WTC11 (cell line): Measurements from ENCODE around the gene CSE1L. TPM values are rescaled to one million over a fixed set of nuclear protein-coding genes. Genes with fewer than 3 reads are reported as not detected.

ENCODE experiments used
- ATAC-seq: fragments of 200-7000 bp; cut with Tn5 transposase; 2 replicates; pipeline ENCODE4 v1.10.0; 2021; ENCODE audit warnings: mild to moderate bottlenecking, moderate library complexity
- CTCF ChIA-PET: fragments of 300-600 bp; sonication (Branson Sonifier 250); formaldehyde crosslinking; loops from one replicate; lab custom pipeline; 2021; ENCODE audit warnings: antibody characterized with exemption; lab: Charles Lee
- POLR2A ChIA-PET: fragments of 350-600 bp; sonication (Branson Sonifier 250); formaldehyde crosslinking; loops from one replicate; lab custom pipeline; 2021; ENCODE audit warnings: antibody characterized with exemption; lab: Charles Lee
- DNase-seq: peaks from one replicate; pipeline ENCODE4 v3.0.0; 2021; ENCODE audit warnings: low spot score
- H3K27ac Mint-ChIP-seq: 2 replicates; pipeline ENCODE4 v1.8.0; 2021; ENCODE audit warnings: mixed read lengths
- H3K27me3 Mint-ChIP-seq: 2 replicates; pipeline ENCODE4 v1.8.0; 2021; ENCODE audit warnings: low read depth, mild to moderate bottlenecking, moderate library complexity, mixed read lengths
- H3K36me3 Mint-ChIP-seq: 2 replicates; pipeline ENCODE4 v1.8.0; 2021; ENCODE audit warnings: mixed read lengths
- H3K4me1 Mint-ChIP-seq: 2 replicates; pipeline ENCODE4 v1.8.0; 2022; ENCODE audit warnings: mixed read lengths
- H3K4me3 Mint-ChIP-seq: 2 replicates; pipeline ENCODE4 v1.8.0; 2021; ENCODE audit warnings: mild to moderate bottlenecking, moderate library complexity, mixed read lengths
- H3K9me3 Mint-ChIP-seq: 2 replicates; pipeline ENCODE4 v1.8.0; 2021; ENCODE audit warnings: mixed read lengths
- CBFB ChIP-seq: sonication (generic); formaldehyde crosslinking; IDR thresholded peaks from 2 replicates; pipeline ENCODE4 v1.8.1; 2022; ENCODE audit warnings: mild to moderate bottlenecking, low read depth, missing genetic modification reagents
- CREB1 ChIP-seq: sonication (generic); formaldehyde crosslinking; IDR thresholded peaks from 2 replicates; pipeline ENCODE4 v1.8.0; 2023; ENCODE audit warnings: mild to moderate bottlenecking, missing genetic modification reagents
- ETV6 ChIP-seq: sonication (generic); formaldehyde crosslinking; IDR thresholded peaks from 2 replicates; pipeline ENCODE4 v1.8.1; 2022; ENCODE audit warnings: mild to moderate bottlenecking, missing genetic modification reagents
- GRHL2 ChIP-seq: fragments of 250-450 bp; sonication (Bioruptor Pico); IDR thresholded peaks from 2 replicates; pipeline ENCODE4 v1.8.0; 2022; ENCODE audit warnings: mild to moderate bottlenecking, moderate library complexity; ENCODE audit not compliant: insufficient replicate concordance, severe bottlenecking
- MLX ChIP-seq: sonication (generic); formaldehyde crosslinking; IDR thresholded peaks from 2 replicates; pipeline ENCODE4 v1.8.1; 2023; ENCODE audit warnings: mild to moderate bottlenecking, missing genetic modification reagents, moderate library complexity
- MYBL2 ChIP-seq: sonication (generic); formaldehyde crosslinking; IDR thresholded peaks from 2 replicates; pipeline ENCODE4 v1.8.1; 2023; ENCODE audit warnings: mild to moderate bottlenecking, moderate library complexity, missing genetic modification reagents
- NR2C2 ChIP-seq: sonication (generic); formaldehyde crosslinking; IDR thresholded peaks from 2 replicates; pipeline ENCODE4 v1.8.0; 2022; ENCODE audit warnings: mild to moderate bottlenecking, missing genetic modification reagents
- TP53 ChIP-seq: sonication (generic); formaldehyde crosslinking; IDR thresholded peaks from 2 replicates; pipeline ENCODE4 v1.8.1; 2023; ENCODE audit warnings: mild to moderate bottlenecking, missing genetic modification reagents
- ZBTB21 ChIP-seq: sonication (generic); formaldehyde crosslinking; IDR thresholded peaks from 2 replicates; pipeline ENCODE4 v1.8.1; 2023; ENCODE audit warnings: mild to moderate bottlenecking, missing genetic modification reagents, borderline replicate concordance
- total RNA-seq: library from RNA; stranded (reverse); gene quantifications from 3 replicates; pipeline ENCODE4 v1.2.3, GENCODE V29; 2021
- TF ChIP-seq, protein P1 (sequence below): sonication (generic); formaldehyde crosslinking; IDR thresholded peaks from 2 replicates; pipeline ENCODE4 v1.8.1; 2022; ENCODE audit warnings: mild to moderate bottlenecking, missing genetic modification reagents, moderate library complexity, borderline replicate concordance
- TF ChIP-seq, protein P2 (sequence below): sonication (generic); formaldehyde crosslinking; IDR thresholded peaks from 2 replicates; pipeline ENCODE4 v1.8.0; 2023; ENCODE audit warnings: mild to moderate bottlenecking, missing genetic modification reagents
- TF ChIP-seq, protein P3 (sequence below): fragments of 250-450 bp; sonication (Bioruptor Pico); IDR thresholded peaks from 2 replicates; pipeline ENCODE4 v1.8.0; 2021; ENCODE audit warnings: mild to moderate bottlenecking
- TF ChIP-seq, protein P4 (sequence below): sonication (generic); formaldehyde crosslinking; IDR thresholded peaks from 2 replicates; pipeline ENCODE4 v1.8.0; 2022; ENCODE audit warnings: mild to moderate bottlenecking, missing genetic modification reagents
- TF ChIP-seq, protein P5 (sequence below): sonication (generic); formaldehyde crosslinking; IDR thresholded peaks from 2 replicates; pipeline ENCODE4 v1.8.0; 2022; ENCODE audit warnings: mild to moderate bottlenecking, missing genetic modification reagents

The CSE1L gene
- total RNA-seq, 1 experiment from 2014 or later, result 192 TPM

DNA sequence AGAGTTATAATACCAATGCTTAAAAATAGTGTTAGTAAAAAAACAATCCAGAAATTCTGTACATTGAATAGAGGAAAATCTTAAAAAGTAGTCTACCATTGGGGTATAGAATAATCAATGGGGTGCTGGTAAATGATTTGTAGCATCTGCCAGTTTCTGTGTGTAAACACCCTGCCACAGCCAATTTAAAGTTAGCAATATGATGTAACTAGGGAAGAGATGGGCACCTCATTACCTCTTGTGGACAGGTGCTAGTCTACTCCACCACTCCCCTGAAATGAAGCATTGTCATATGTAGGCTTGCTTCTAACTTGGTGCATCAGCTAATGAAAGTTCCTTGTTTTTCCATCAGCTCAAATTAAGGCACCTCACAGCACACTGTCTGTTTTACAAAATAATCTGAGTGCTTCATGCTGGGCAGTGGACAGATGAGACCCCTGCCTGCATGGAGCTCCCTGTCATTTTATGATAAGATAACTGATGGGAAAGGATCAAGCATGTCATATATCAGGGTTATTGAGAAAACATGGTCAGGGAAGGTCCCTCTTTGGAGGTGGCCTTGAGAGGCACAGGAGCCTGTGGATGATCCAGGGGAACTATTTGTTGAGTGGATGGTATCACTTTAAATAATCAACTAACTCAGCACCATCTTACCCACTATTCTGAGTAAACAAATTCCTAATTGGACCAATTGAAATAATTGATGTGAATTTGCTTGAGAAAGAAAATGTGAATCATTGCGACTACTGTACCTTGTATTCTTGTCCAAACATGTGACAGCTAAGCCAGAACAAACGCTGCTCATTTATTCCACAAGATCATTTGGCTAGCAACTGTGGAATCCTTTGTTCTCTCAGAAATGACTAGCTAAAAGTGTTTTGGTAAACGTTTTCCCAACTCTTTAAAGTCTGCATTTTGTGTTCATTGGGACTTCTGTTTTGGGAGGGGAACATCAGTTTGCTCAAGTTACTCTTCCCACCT lies 45.9 kb upstream of the CSE1L start:
- TF ChIP-seq, protein P1, sequence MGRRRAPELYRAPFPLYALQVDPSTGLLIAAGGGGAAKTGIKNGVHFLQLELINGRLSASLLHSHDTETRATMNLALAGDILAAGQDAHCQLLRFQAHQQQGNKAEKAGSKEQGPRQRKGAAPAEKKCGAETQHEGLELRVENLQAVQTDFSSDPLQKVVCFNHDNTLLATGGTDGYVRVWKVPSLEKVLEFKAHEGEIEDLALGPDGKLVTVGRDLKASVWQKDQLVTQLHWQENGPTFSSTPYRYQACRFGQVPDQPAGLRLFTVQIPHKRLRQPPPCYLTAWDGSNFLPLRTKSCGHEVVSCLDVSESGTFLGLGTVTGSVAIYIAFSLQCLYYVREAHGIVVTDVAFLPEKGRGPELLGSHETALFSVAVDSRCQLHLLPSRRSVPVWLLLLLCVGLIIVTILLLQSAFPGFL (CRISPR knock-in tag), result no peak
- TF ChIP-seq TP53 (CRISPR knock-in tag) (no peak), MYBL2 (CRISPR knock-in tag) (no peak), MLX (CRISPR knock-in tag) (no peak), ETV6 (CRISPR knock-in tag) (no peak), NR2C2 (CRISPR knock-in tag) (no peak)
- TF ChIP-seq, protein P2, sequence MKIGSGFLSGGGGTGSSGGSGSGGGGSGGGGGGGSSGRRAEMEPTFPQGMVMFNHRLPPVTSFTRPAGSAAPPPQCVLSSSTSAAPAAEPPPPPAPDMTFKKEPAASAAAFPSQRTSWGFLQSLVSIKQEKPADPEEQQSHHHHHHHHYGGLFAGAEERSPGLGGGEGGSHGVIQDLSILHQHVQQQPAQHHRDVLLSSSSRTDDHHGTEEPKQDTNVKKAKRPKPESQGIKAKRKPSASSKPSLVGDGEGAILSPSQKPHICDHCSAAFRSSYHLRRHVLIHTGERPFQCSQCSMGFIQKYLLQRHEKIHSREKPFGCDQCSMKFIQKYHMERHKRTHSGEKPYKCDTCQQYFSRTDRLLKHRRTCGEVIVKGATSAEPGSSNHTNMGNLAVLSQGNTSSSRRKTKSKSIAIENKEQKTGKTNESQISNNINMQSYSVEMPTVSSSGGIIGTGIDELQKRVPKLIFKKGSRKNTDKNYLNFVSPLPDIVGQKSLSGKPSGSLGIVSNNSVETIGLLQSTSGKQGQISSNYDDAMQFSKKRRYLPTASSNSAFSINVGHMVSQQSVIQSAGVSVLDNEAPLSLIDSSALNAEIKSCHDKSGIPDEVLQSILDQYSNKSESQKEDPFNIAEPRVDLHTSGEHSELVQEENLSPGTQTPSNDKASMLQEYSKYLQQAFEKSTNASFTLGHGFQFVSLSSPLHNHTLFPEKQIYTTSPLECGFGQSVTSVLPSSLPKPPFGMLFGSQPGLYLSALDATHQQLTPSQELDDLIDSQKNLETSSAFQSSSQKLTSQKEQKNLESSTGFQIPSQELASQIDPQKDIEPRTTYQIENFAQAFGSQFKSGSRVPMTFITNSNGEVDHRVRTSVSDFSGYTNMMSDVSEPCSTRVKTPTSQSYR (CRISPR knock-in tag), result no peak
- no peaks in the 10 kb centered on the region for H3K4me1 Mint-ChIP-seq
- CTCF ChIA-PET, result interaction anchor here (1.4 kb wide), 1 partner anchor 343 kb away, joined by 3 read pairs; no protein-coding TSS in a partner anchor
- H3K27ac Mint-ChIP-seq, result 0 out of 2 replicates have a peak overlapping the region, but pooled peaks have one; percentile 10
- H3K4me3 Mint-ChIP-seq, result no peak overlapping the region
- peaks cover 43% of the 10 kb centered on the region for H3K36me3 Mint-ChIP-seq
- DNase-seq (no peak), ATAC-seq (no peak)
- POLR2A ChIA-PET, result no interaction called here
- H3K9me3 Mint-ChIP-seq, result no peaks in the 10 kb centered on the region
- H3K27me3 Mint-ChIP-seq, result no peaks in the 10 kb centered on the region

DNA sequence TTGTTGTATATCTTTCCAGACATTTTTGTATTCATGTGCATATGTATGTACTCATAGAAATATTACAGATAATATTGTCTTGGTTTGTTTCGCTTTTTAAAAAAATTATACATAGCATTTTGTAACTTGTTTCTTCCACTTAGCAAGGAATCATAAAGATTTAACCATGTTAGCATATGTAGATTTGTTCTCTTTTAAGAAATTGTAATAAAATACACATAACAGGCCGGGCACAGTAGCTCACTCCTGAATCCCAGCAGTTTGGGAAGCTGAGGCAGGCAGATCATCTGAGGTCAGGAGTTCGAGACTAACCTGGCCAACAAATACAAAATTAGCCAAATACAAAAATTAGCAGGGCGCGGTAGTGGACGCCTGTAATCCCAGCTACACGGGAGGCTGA lies 44.4 kb upstream of the CSE1L start:
- Mint-ChIP-seq H3K4me1 (no peaks in the 10 kb centered on the region), H3K36me3 (peaks cover 38% of the 10 kb centered on the region), H3K27ac (no peak overlapping the region), H3K27me3 (no peaks in the 10 kb centered on the region), H3K9me3 (no peaks in the 10 kb centered on the region), H3K4me3 (no peak overlapping the region)
- TF ChIP-seq, protein P3, sequence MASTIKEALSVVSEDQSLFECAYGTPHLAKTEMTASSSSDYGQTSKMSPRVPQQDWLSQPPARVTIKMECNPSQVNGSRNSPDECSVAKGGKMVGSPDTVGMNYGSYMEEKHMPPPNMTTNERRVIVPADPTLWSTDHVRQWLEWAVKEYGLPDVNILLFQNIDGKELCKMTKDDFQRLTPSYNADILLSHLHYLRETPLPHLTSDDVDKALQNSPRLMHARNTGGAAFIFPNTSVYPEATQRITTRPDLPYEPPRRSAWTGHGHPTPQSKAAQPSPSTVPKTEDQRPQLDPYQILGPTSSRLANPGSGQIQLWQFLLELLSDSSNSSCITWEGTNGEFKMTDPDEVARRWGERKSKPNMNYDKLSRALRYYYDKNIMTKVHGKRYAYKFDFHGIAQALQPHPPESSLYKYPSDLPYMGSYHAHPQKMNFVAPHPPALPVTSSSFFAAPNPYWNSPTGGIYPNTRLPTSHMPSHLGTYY (CRISPR knock-in tag), result no peak
- TF ChIP-seq CREB1 (no peak), CBFB (no peak), ZBTB21 (no peak), GRHL2 (no peak)
- TF ChIP-seq, protein P4, sequence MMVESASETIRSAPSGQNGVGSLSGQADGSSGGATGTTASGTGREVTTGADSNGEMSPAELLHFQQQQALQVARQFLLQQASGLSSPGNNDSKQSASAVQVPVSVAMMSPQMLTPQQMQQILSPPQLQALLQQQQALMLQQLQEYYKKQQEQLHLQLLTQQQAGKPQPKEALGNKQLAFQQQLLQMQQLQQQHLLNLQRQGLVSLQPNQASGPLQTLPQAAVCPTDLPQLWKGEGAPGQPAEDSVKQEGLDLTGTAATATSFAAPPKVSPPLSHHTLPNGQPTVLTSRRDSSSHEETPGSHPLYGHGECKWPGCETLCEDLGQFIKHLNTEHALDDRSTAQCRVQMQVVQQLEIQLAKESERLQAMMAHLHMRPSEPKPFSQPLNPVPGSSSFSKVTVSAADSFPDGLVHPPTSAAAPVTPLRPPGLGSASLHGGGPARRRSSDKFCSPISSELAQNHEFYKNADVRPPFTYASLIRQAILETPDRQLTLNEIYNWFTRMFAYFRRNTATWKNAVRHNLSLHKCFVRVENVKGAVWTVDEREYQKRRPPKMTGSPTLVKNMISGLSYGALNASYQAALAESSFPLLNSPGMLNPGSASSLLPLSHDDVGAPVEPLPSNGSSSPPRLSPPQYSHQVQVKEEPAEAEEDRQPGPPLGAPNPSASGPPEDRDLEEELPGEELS (CRISPR knock-in tag), result no peak
- TF ChIP-seq, protein P5, sequence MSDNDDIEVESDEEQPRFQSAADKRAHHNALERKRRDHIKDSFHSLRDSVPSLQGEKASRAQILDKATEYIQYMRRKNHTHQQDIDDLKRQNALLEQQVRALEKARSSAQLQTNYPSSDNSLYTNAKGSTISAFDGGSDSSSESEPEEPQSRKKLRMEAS, result no peak
- ATAC-seq, result no peak
- DNase-seq, result no peak
- CTCF ChIA-PET, result no interaction called here
- POLR2A ChIA-PET, result no interaction called here
